Coronary artery (tissue), 2 donors: Measurements from ENCODE around the gene MTM1.

Experiments used
- DNase-seq: peaks from one replicate; pipeline ENCODE4 v3.0.0-alpha.2; 2017; ENCODE audit warnings: low spot score
- H3K27ac ChIP-seq, 2 donors: fragments of 200-600 bp; sonication (generic); one replicate each; pipeline ENCODE4 v1.5.1; 2016 to 2019
- H3K4me3 ChIP-seq: fragments of 200-600 bp; sonication (generic); 2 replicates; pipeline ENCODE4 v1.5.1; 2016; ENCODE audit warnings: mild to moderate bottlenecking, moderate library complexity
- TF ChIP-seq, protein P1 (sequence below): fragments of 200-600 bp; sonication (generic); IDR thresholded peaks from one replicate; pipeline ENCODE4 v1.5.1; 2019; ENCODE audit warnings: antibody characterized with exemption

Gene MTM1

DNA sequence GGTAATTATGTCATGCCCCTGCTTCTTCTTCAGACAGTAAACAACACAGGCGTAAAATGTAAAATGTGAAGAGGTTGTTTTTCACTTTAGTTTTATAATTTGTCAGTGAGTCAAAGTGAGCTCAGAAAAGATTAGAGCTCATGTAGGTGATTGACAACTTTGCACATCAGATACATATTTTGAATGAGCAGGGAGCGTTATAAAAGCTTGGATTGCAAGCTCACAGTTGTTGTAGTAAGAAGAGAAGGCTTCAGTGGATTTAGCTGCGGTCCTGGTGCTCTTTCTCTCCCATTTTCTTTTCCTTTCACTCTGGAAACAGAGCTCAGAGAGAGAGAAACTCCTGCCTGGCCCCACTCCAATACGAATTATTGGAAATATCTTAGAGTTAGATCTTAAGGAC lies 151.2 kb downstream of the MTM1 start:
- no peak for DNase-seq
- TF ChIP-seq, protein P1, sequence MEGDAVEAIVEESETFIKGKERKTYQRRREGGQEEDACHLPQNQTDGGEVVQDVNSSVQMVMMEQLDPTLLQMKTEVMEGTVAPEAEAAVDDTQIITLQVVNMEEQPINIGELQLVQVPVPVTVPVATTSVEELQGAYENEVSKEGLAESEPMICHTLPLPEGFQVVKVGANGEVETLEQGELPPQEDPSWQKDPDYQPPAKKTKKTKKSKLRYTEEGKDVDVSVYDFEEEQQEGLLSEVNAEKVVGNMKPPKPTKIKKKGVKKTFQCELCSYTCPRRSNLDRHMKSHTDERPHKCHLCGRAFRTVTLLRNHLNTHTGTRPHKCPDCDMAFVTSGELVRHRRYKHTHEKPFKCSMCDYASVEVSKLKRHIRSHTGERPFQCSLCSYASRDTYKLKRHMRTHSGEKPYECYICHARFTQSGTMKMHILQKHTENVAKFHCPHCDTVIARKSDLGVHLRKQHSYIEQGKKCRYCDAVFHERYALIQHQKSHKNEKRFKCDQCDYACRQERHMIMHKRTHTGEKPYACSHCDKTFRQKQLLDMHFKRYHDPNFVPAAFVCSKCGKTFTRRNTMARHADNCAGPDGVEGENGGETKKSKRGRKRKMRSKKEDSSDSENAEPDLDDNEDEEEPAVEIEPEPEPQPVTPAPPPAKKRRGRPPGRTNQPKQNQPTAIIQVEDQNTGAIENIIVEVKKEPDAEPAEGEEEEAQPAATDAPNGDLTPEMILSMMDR, result no peak
- Histone ChIP-seq H3K4me3 (no peak overlapping the region), H3K27ac (no peak overlapping the region)
